Measurements from ENCODE around the gene AAK1. TPM values are rescaled to one million over a fixed set of nuclear protein-coding genes. Genes with fewer than 3 reads are reported as not detected.
"Not testable (repeated sequence)": the region's sequence is repeated elsewhere in the genome, so short reads cannot be mapped to it uniquely, and the experiment has no call there.

The AAK1 gene
- total RNA-seq, 1 donor from 2014 or later, result 106 TPM

DNA sequence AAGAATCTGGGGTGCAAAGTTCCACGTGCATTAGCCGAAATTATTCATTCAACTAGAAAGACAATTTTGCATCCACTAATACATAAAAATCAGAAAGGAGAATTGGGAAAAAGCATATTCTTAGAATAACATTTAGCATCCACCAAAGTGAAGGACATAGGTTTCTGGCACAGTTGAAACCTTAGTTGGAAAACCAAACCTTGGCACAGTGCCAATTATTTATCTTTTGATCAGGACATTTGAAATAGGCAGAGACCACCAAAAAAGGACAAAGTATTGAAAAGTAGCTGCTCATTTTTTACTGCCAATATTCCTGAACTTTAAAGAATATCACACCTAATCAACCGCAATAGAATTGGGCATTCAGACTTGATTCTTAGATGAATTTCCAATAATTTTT is 180.8 kb downstream of the AAK1 start:
- intact Hi-C loops (cut with micrococcal nuclease), result no loop called here

- intact Hi-C loops (cut with micrococcal nuclease), result no loop called here
Measured at GRCh38 chr2:69461404-69461803, 182.1 kb downstream of the AAK1 start.

DNA sequence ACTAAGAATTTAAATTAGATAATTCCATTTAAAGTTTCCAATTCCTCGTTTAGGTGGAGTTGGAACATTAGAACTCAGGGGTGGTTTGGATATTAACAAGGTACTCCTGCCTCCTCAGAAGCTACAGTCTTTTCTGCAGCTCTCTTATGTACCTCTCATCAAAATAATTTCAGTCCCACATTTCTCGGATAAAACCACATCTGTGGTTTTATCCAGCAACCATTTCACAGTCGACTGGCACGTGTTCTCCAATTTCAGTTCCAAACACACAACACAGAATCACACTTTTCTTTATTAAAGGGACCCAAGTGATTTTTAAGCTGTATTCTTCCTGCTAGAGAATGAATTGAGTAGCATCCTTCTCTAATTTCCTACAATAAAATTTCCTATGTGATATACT is 183.6 kb downstream of the AAK1 start:
- intact Hi-C loops (cut with micrococcal nuclease), result no loop called here

DNA sequence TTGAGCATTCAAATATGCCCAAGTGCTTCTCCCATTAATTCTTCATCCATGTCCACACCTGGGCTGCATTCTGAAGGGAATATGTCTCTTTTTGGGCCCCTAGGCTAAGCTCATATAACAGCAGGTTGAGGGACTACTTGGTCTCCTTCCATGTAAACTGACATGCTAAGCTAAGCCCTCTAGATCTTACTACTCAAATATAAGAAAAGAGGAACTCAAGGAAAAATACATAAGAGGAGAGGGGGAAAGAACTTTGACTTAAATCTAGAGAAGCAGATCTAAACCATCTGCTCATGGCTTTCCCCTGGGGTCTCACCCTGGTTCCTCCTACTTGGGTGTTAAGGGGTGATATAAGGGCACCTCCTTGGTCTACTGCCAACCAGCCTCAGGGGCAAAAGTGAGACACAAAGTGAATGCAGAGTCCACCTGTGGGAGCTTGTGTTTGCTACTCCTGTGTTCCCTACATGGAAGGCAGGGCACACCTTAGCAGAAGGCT is 186.5 kb downstream of the AAK1 start:
- intact Hi-C loops (cut with micrococcal nuclease), result no loop called here

GRCh38 chr2:69456154-69456553 is 187.4 kb downstream of the AAK1 start:
- intact Hi-C loops (cut with micrococcal nuclease), result no loop called here

GRCh38 chr2:69454976-69455375 is 188.6 kb downstream of the AAK1 start:
- intact Hi-C loops (cut with micrococcal nuclease), result no loop called here

DNA sequence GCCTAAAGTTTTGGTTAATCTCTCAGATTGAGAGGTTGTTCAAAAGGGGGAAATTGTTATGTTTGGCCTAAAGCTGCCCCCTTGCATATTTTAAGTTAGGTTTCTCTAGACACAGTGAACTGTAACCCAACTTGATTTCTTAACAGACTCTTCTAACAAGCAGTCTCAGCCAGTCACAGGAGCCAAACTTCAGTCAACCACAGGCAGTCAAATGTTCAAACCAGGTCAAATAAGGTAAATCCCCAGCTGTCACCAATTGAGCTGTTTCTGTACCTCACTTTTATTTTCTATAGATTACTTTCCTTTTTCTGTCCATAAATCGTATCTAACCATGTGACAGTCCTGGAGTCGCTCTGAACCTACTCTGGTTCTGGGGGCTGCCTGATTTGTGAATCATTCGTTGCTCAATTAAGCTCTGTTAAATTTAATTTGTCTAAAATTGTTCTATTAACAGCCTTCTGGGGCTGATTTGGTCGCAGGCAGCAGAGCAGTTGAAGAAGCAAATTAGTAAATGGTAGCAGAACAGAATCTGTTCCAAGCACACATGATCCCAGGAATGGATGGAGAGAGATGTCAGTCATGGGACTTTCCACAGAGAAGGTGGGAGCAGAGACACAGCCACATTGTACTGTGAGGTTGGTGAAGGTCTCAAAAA is 189.9 kb downstream of the AAK1 start:
- intact Hi-C loops (cut with micrococcal nuclease), result no loop called here

GRCh38 chr2:69452687-69453086 is 190.9 kb downstream of the AAK1 start:
- intact Hi-C loops (cut with micrococcal nuclease), result no loop called here

- intact Hi-C loops (cut with micrococcal nuclease), result no loop called here
Measured at GRCh38 chr2:69450735-69451416, 192.7 kb downstream of the AAK1 start.

GRCh38 chr2:69449906-69450305 is 193.6 kb downstream of the AAK1 start:
- intact Hi-C loops (cut with micrococcal nuclease), result no loop called here

DNA sequence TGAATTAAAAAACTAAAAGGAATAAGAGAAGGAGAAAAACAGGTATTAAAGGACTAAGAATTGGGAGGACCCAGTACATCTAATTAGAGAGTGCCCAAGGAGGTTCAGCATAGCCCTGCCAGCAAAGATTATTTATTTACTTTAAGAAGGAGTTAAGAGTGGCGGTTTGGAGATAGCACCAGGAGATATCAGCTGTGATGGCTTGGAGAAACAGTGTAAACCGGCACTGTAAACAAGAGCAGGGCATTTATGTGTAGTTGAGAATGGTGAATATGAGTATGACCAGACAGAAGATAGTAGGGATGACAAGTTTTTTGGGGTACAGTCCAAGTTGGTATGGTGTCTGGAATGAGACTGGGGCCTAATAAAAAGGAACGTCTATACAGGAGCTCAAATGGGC is 199.9 kb downstream of the AAK1 start:
- intact Hi-C loops (cut with micrococcal nuclease), result not testable (repeated sequence)

DNA sequence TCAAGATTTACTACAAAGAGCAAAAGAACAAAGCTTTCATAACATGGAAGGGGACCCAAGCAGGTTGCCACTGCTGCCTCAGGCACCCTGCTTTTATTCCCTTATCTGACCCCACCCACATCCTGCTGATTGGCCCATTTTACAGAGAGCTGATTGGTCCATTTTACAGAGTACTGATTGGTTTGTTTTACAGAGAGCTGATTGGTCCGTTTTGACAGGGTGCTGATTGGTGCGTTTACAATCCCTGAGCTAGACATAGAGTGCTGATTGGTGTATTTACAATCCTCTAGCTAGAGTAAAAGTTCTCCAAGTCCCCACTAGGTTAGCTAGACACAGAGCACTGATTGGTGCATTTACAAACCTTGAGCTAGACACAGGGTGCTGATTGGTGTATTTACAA is 204.0 kb downstream of the AAK1 start:
- intact Hi-C loops (cut with micrococcal nuclease), result loop anchor here (5.0 kb wide), 1 partner anchor 38 kb away; no protein-coding TSS in a partner anchor

DNA sequence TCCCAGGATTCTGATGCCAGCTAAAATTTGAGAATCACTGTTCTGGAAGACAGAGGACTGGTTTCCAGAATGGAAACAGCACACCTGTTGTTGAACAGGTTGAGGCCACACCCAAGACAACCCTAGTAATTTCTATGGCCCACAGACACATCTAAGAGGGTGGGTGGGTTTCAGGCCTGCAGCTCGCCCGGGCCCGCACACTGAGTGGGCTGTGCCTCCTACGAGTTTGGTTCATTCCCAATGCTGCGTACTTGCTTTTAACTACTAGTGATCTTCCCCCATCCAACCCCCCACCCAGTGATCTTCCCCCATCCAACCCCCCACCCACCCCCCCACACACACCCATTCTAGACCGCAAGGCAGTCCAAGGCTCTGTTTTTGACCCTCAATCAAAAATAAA is 205.0 kb downstream of the AAK1 start:
- intact Hi-C loops (cut with micrococcal nuclease), result loop anchor here (5.0 kb wide), 1 partner anchor 39 kb away; no protein-coding TSS in a partner anchor

DNA sequence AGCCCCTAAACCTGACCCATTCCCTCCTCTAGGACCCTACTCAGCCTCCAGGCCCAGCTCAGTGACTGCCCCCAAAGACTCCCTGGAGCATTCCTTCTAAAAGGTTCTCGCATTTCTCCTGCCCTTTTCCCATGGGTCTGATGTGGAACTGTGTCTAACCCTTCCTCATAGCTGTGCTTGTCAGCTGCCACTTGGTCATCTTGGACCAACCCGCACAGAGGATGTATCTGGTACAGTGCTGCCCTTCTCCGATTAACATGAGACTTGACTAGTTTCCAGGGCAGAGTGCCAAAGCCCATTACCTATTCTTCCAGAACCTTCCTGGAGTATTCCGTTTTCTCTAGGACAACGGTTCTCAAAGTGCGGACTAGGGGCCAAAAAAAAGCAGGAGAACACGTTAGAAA is 205.8 kb downstream of the AAK1 start:
- intact Hi-C loops (cut with micrococcal nuclease), result loop anchor here (1.0 to 5.0 kb wide), 7 partner anchors 40 to 1279 kb away; partner anchors contain the start of genes GFPT1, GMCL1 and SNRPG

- intact Hi-C loops (cut with micrococcal nuclease), result loop anchor here (1.0 to 5.0 kb wide), 9 partner anchors 40 to 1278 kb away; partner anchors contain the start of genes GFPT1, GMCL1 and SNRPG
Measured at GRCh38 chr2:69436938-69437750, 206.4 kb downstream of the AAK1 start, which contains the start of gene NFU1. NFU1 (minus strand) TSS chr2:69437435; CDS start chr2:69437422, 13 bp downstream.

DNA sequence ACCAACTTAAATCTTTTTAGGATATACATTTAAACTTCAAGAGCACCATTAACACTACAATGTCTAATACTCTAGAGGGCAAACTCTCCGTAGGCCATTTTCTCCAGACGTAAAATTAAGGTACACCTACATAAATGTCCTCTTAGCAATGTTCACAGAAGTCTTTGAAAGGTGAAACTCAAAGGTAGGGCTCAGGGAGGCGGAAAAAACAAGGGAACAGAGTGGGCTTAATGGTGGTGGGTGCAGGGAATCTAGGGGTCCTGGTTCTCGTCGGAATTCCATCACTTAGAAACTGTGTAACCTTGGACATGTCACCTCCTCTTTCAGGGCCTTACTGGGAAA is 207.0 kb downstream of the AAK1 start:
- intact Hi-C loops (cut with micrococcal nuclease), result loop anchor here (1.0 to 5.0 kb wide), 6 partner anchors 41 to 1278 kb away; no protein-coding TSS in a partner anchor

- intact Hi-C loops (cut with micrococcal nuclease), result loop anchor here (5.0 kb wide), 1 partner anchor 43 kb away; no protein-coding TSS in a partner anchor
Measured at GRCh38 chr2:69434753-69435152, 208.8 kb downstream of the AAK1 start.

GRCh38 chr2:69429491-69430183 is 213.9 kb downstream of the AAK1 start:
- intact Hi-C loops (cut with micrococcal nuclease), result no loop called here

DNA sequence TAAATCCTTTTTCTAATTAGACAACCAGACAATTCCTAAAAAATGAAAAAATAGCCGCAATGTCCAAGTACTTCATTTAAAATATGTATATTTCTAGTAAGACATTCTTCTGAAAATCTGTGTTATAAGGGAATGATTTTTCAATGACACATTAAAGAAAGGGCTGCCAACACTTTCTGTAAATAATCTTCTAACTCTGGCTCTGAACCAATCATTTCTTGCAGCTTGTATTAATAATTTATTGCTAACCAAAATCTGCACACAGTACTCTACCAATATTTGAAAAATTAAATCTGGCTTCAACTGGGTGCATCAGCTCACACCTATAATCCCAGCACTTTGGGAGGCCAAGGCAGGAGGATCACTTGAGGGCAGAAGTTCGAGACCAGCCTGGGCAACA is 214.6 kb downstream of the AAK1 start:
- intact Hi-C loops (cut with micrococcal nuclease), result no loop called here

DNA sequence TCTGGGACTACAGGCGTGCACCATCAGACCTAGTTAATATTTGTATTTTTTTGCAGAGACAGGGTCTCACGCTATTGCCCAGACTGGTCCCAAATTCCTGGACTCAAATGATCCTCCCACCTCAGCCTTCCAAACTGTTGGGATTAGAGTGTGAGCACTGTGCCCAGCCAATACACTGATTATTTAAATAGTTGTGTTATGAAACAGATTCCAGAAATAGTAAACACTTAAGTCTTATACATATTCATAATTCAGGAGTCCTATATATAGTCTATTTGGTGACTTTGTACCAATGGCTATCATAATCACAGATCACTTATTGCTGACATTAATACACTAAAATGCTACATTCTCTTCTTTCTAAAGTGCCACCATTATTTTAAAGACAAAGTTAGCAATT is 219.1 kb downstream of the AAK1 start:
- intact Hi-C loops (cut with micrococcal nuclease), result no loop called here

GRCh38 chr2:69422198-69422597 is 221.3 kb downstream of the AAK1 start:
- intact Hi-C loops (cut with micrococcal nuclease), result no loop called here

Data from T-helper 1 cell treated with Interleukin-12 subunit alpha and Interleukin-12 subunit beta and Interleukin-4 antibody, amounts not matched to agents 30 ng/mL and 1 ng/mL, for 36 hours (primary cell).